HG02943 (cell line): ENCODE data around the gene ST6GALNAC2.
"Not testable (repeated sequence)": the region's sequence is repeated elsewhere in the genome, so short reads cannot be mapped to it uniquely, and the experiment has no call there.

ENCODE experiments used
- ATAC-seq: cut with Tn5 transposase; IDR thresholded peaks from one replicate; pipeline ENCODE4 v1.9.1; 2021; ENCODE audit warnings: mild to moderate bottlenecking, low read depth, moderate library complexity; ENCODE audit not compliant: unreplicated experiment

ST6GALNAC2 gene

DNA sequence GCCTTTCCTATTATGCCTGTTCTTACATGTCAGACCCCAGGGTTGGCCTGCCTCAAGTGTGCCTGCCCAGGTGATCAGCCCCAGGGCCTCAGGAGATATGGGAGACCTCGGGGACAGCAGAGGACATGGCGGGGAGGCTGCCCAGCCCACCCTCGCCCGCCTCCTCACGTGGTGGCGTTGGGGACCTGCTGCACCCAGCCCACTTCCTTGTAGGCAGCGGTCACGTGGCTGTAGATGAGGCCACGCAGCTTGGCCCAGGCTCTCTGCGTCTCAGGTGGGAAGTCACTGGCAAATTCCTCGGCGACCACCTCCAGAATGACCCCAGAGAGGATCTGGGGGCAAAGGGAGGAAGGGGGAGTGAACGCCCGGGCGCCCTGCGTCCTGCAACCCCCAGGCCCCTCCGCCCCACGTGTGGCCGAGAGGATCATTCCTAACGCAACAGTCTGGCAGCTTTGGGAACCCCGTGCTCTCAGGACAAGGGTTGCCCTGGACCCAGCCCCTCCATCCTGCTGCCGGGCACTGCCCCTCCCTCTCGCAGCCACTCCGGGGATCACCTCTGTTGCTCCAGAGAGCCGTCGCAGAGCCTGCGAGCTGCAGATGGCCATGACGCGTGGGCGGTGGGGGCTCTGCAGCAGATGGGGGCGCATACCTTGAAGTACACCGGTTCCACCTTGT is 54.7 kb downstream of the ST6GALNAC2 start:
- no peak for ATAC-seq

- no peak for ATAC-seq
Observed at GRCh38 chr17:76530095-76530723, 55.5 kb downstream of the ST6GALNAC2 start.

DNA sequence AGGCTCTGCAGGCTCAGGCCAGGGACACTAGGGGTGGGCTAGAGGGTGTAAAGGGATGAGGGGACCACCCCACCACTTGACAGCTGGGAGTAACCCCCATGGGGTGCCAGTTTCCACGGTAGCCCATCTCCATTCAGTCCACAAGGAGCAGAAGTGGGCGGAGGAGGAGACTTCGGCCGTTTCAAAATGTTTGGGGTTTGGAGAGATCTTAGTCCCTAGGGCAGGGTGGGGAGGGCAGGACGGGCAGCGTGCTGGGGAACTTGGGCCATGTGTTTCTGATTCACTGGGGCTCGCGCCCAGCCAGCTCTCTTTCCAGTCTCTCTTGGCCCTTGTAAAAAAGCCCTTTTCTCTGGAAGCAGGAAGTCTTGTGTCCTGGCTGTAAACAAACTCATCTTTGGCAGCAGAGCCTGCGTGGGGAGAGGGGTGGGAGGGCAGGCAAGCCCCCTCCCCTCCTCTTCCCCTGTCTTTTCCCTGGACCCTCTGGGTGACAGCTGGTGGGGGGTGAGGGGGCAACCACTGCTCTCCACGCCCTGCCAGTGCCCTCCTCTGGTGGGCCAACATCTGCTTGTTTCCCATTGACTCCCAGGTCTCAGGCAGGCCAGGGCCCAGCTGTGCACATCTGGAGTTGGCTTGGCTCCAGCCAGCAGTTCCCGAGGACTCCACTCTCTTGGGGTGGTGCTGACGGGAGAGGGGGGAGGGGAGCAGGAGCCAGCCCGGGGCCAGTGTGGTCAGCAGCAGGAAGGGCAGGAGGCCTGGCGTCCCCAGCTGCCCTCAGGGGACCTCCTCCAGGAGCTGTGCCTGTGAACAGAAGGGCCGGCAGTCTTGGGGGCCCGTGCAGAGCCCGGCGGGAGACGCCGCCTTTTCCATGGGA is 56.2 kb downstream of the ST6GALNAC2 start:
- no peak for ATAC-seq

- ATAC-seq: no peak
Observed at GRCh38 chr17:76528528-76529223, 57.0 kb downstream of the ST6GALNAC2 start.

GRCh38 chr17:76528156-76528527 is 57.5 kb downstream of the ST6GALNAC2 start:
- ATAC-seq: peak; percentile 52

DNA sequence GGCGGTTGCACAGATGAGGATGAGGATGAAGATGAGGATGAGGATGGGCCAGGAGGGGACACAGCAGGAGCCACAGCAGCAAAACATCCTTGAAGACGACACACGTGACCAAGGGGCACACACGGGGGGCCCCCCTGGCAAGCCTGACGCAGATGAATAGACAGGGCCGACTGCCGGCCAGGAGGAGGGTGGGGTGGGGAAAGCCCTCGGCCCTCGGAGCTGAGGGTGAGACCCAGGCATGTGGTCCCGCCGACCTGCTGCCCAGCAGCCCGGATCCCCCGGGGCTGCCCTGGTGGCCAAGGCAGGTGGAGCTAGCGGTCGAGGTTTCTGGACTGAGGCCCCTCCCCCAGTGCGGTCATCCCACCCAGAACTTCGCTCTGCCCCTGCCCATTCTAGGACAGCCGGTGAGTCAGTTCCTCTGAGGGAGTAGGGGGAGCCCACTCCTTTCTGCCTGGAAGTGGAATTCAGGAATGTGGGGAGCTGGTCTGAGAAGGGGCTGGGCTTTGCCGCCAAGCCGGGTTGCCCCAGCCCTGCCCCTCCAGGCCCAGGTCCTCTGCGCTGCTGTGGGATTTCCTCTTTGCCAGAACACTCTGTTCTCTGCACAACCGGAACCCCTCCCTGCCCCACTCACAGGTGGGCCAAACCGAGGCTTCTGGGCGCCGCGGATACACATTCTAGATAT is 58.1 kb downstream of the ST6GALNAC2 start:
- peak; percentile 48 for ATAC-seq

DNA sequence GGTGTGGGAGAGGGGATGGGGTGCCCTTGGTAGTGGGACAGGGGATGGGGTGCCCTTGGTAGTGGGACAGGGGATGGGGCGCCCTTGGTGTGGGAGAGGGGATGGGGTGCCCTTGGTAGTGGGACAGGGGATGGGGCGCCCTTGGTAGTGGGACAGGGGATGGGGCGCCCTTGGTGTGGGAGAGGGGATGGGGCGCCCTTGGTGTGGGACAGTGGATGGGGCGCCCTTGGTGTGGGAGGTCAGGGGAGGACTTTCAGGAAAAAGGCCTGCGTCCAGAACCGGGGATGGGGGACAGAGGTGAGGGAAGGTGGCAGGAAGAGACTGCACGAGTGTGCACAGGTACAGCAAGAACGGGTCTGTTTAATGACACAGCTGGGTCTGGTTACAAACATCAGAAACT is 58.6 kb downstream of the ST6GALNAC2 start:
- ATAC-seq: not testable (repeated sequence)

DNA sequence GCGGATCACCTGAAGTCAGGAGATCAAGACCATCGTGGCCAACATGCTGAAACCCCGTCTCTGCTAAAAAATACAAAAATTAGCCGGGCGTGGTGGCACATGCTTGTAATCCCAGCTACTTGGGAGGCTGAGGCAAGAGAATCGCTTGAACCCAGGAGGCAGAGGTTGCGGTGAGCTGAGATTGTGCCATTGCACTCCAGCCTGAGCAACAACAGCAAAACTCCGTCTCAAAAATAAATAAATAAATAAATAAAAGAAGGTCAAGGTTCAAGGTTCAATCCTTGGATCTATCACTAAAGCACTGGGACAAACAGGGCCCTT is 60.2 kb downstream of the ST6GALNAC2 start:
- ATAC-seq: not testable (repeated sequence)

DNA sequence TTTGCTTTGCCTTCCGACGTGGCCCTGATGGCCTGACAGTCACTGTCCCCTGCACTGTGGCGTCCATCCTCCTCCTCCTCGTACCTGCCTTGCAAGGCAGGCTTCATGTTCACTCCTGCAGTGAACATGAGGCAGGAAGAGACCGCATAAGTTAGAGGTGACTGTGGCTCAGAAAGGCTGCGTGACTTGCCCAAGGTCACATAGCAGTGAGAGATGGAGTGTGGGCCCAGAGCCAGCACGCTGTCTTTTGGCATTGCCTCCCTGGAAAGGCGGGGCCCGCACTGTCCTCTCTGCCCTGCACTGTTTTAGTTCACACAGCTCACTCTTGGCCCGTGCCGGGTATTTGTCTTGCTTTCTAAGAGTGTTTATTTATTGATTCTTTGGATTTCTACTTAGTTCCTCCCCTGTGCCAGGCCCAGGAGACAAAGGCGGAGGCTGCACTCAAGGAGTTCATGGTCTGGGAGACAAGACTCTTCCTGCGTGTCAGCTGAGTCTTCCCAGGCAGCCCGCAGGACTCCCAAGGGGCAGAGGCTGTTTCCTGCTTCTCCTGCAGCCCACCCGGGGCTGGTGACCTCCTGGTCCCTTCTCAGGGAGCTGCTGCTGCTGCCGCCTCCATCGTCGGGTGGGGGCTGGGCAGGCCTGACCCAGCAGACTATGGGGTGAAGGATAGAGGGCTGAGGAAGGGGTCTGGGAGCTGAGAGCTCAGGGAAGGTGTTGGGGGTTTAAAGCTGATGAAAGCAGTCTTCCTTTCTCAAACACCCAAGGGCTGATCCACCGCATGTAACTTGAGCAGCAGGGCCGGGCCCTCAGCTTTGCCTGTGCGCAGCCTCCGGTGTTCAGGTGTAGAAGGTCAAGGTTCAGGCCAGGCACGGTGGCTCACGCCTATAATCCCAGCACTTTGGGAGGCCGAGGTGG is 60.8 kb downstream of the ST6GALNAC2 start:
- ATAC-seq: no peak

- ATAC-seq: no peak
Observed at GRCh38 chr17:76523084-76524037, 62.3 kb downstream of the ST6GALNAC2 start.

- not testable (repeated sequence) for ATAC-seq
Observed at GRCh38 chr17:76521683-76522082, 64.0 kb downstream of the ST6GALNAC2 start.

GRCh38 chr17:76521262-76521661 is 64.4 kb downstream of the ST6GALNAC2 start:
- no peak for ATAC-seq

DNA sequence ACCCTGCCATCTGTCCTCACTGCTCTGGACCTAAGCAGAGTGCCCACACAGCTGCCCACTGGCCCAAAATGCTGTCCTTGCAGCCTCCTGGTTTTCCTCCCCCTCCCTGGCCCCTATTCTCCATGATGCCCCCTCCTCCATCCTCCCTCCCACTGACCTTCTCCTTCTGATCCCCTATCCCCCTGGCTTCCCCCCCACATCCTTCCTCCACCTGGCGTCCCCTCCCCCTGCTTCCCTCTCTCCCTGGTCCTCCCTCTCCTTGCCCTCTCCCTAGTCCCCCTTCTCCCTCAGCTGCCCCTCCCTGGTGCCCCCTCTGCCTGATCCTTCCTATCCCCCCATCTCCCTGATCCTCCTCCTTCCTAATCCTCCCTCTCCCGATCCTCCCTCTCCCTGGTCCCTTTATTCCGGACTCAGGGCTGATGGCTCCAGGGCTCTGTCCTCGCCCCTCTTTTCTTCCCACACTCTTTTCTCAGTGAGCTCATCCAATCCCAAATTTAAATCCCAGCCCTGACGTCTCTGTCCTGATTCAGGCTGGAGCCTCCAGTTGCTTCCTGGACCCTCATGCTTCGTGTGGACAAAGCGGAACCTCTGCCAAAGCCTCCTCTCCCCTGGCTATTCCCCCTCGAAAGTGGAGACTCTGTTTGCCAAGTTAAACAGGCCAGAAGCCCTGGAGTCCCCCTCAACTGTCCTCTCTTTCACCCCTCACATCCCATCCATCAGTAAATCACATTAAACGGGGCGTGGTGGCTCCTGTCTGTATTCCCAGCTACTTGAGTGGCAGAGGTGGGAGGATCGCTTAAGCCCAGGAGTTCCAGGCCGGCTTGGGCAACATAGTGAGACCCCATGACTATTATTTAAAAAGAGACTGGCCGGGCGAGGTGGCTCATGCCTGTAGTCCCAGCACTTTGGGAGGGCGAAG is 66.4 kb downstream of the ST6GALNAC2 start:
- no peak for ATAC-seq

GRCh38 chr17:76517638-76518038 is 68.0 kb downstream of the ST6GALNAC2 start:
- no peak for ATAC-seq
